OCI-LY7 (cell line): Measurements from ENCODE around the gene MRPL40. TPM values are rescaled to one million over a fixed set of nuclear protein-coding genes. Genes with fewer than 3 reads are reported as not detected.

ENCODE experiments used
- BruUV-seq: library from RNA; stranded (reverse); fragments of 400-500 nt; replicated peaks from 2 replicates; lab custom pipeline; 2021; lab: Mats Ljungman, UMichigan
- CTCF ChIA-PET: fragments of 300-600 bp; sonication (Branson Sonifier 250); formaldehyde crosslinking; loops from one replicate; lab custom pipeline; 2022; ENCODE audit warnings: antibody characterized with exemption; ENCODE audit not compliant: unreplicated experiment; lab: Charles Lee
- POLR2A ChIA-PET: fragments of 300-600 bp; sonication (Branson Sonifier 250); formaldehyde crosslinking; loops from one replicate; lab custom pipeline; 2022; ENCODE audit warnings: antibody characterized with exemption; lab: Charles Lee
- DNase-seq: peaks from one replicate; pipeline ENCODE4 v3.0.0-alpha.2; 2015; ENCODE audit warnings: low spot score
- H2AFZ ChIP-seq: fragments of 200-600 bp; sonication (generic), shearing (Covaris generic); 2 replicates; pipeline ENCODE4 v1.6.1; 2014; ENCODE audit warnings: mild to moderate bottlenecking, antibody characterized with exemption, low read length, moderate library complexity
- H3K27ac ChIP-seq: fragments of 200-600 bp; sonication (generic); 2 replicates; pipeline ENCODE4 v1.5.1; 2014; ENCODE audit warnings: mixed run types, low read depth, mild to moderate bottlenecking, moderate library complexity, low read length, inconsistent platforms; ENCODE audit not compliant: poor library complexity, severe bottlenecking
- H3K36me3 ChIP-seq: fragments of 200-600 bp; sonication (generic); 2 replicates; pipeline ENCODE4 v1.6.1; 2014; ENCODE audit warnings: mild to moderate bottlenecking, antibody characterized with exemption, low read length, moderate library complexity, mixed read lengths; ENCODE audit not compliant: insufficient read depth
- H3K4me1 ChIP-seq: fragments of 200-600 bp; sonication (generic); 2 replicates; pipeline ENCODE4 v1.5.1; 2014; ENCODE audit warnings: mild to moderate bottlenecking, low read length; ENCODE audit not compliant: insufficient read depth, poor library complexity, severe bottlenecking
- H3K4me2 ChIP-seq: fragments of 200-600 bp; sonication (generic); 2 replicates; pipeline ENCODE4 v1.6.1; 2014; ENCODE audit warnings: mild to moderate bottlenecking, low read length
- H3K4me3 ChIP-seq: fragments of 200-600 bp; sonication (generic); 2 replicates; pipeline ENCODE4 v1.5.1; 2014; ENCODE audit warnings: mild to moderate bottlenecking, low read depth, low read length; ENCODE audit not compliant: poor library complexity, severe bottlenecking
- H3K79me2 ChIP-seq: fragments of 200-600 bp; sonication (generic); 2 replicates; pipeline ENCODE4 v1.6.1; 2016; ENCODE audit warnings: low read depth, mild to moderate bottlenecking, low read length, moderate library complexity, mixed read lengths; ENCODE audit not compliant: insufficient read depth
- H3K9me2 ChIP-seq: fragments of 200-600 bp; sonication (generic); 2 replicates; pipeline ENCODE4 v1.6.1; 2016; ENCODE audit warnings: mild to moderate bottlenecking, low read length, mixed read lengths; ENCODE audit not compliant: insufficient read depth
- H3K9me3 ChIP-seq: fragments of 200-600 bp; sonication (generic); 2 replicates; pipeline ENCODE4 v1.6.1; 2014; ENCODE audit warnings: mild to moderate bottlenecking, mixed run types, low read length, mixed read lengths
- H4K20me1 ChIP-seq: fragments of 200-600 bp; sonication (generic); 2 replicates; pipeline ENCODE4 v1.6.1; 2014; ENCODE audit warnings: mild to moderate bottlenecking, antibody characterized with exemption, low read length, moderate library complexity, mixed read lengths; ENCODE audit not compliant: insufficient read depth
- EZH2phosphoT487 ChIP-seq: fragments of 200-600 bp; sonication (generic); IDR thresholded peaks from 2 replicates; pipeline ENCODE4 v1.6.1; 2018; ENCODE audit warnings: low read depth, borderline replicate concordance, mild to moderate bottlenecking, mixed run types, antibody characterized with exemption, low read length, moderate library complexity, mixed read lengths
- intact Hi-C: fragments of 100-400 bp; cut with micrococcal nuclease; formaldehyde crosslinking; loops from one replicate; pipeline ENCODE4 v1.10.0; 2022; ENCODE audit not compliant: unreplicated experiment
- total RNA-seq, 2 experiments: library from RNA; depleted of rRNA in 1 of 2; stranded (reverse); fragments of >200 nt in 1 of 2; shearing (Covaris generic) in 1 of 2; gene quantifications; 2 replicates each; pipeline ENCODE4 v1.2.3, GENCODE V29; 2014 to 2022
- TF ChIP-seq, protein P1 (sequence below): fragments of 200-600 bp; sonication (generic); conservative IDR thresholded peaks from 2 replicates; pipeline ENCODE4 v1.5.1; 2014; ENCODE audit warnings: mild to moderate bottlenecking, antibody characterized with exemption, low read length, moderate library complexity, mixed read lengths

The MRPL40 gene
- total RNA-seq, 2 experiments from 2014 or later: 38.5 to 45.6 TPM

DNA sequence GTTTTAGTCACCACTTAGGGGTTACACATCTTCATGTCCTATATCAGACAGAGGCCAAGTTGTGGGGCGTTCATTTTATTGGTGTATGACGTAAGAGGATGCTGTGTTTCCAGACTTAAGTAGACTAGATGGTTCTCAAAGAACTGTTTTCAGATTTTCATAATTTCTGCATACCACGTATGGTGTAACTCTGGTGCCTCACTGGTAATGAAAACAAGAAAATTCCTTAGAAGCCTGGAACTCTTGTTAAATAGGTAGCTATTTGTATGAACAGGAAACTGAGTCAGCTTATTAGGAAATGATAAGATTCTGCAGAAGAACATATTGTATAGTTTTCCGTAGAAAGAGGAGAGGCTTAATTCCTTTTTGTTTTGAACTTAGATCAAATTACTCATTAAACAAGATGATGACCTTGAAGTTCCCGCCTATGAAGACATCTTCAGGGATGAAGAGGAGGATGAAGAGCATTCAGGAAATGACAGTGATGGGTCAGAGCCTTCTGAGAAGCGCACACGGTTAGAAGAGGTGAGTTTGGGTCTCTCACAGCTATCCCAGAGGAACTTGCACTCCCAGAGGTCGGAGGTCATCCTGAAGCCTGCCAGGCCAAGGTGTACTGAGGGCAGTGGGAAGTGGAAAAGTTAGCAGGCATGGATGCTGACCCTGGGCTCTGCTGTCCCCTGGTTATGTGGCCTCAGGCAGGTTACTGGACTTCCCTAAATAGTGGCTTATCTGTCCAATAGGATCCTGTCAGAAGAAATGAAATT lies 51.3 kb downstream of the MRPL40 start:
- Histone ChIP-seq H3K36me3 (peaks cover 75% of the 10 kb centered on the region), H3K27ac (no peak overlapping the region), H3K4me2 (no peak overlapping the region), H3K9me3 (no peaks in the 10 kb centered on the region), H2AFZ (no peak overlapping the region), H3K79me2 (peaks cover 27% of the 10 kb centered on the region), H3K9me2 (no peaks in the 10 kb centered on the region), H4K20me1 (peaks cover 13% of the 10 kb centered on the region), H3K4me1 (peaks cover 5% of the 10 kb centered on the region), H3K4me3 (no peak overlapping the region)
- CTCF ChIA-PET: no interaction called here
- intact Hi-C loops: loop anchor here (5.0 kb wide), 1 partner anchor 36 kb away; the partner anchor contains the start of gene C22orf39
- no peak for DNase-seq
- TF ChIP-seq, protein P1, sequence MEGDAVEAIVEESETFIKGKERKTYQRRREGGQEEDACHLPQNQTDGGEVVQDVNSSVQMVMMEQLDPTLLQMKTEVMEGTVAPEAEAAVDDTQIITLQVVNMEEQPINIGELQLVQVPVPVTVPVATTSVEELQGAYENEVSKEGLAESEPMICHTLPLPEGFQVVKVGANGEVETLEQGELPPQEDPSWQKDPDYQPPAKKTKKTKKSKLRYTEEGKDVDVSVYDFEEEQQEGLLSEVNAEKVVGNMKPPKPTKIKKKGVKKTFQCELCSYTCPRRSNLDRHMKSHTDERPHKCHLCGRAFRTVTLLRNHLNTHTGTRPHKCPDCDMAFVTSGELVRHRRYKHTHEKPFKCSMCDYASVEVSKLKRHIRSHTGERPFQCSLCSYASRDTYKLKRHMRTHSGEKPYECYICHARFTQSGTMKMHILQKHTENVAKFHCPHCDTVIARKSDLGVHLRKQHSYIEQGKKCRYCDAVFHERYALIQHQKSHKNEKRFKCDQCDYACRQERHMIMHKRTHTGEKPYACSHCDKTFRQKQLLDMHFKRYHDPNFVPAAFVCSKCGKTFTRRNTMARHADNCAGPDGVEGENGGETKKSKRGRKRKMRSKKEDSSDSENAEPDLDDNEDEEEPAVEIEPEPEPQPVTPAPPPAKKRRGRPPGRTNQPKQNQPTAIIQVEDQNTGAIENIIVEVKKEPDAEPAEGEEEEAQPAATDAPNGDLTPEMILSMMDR: no peak
- no peak for TF ChIP-seq EZH2phosphoT487
- no TSS peak for BruUV-seq
- POLR2A ChIA-PET: interaction anchor here (1.0 kb wide), 1 partner anchor 309 kb away, joined by 3 read pairs; no protein-coding TSS in a partner anchor

Other genes with a start within 250 kb of the MRPL40 start
- 0.31 and 0.44 TPM in 2 replicates for gene CLTCL1, start 140.8 kb upstream of the MRPL40 start, total RNA-seq (2014; rRNA removed; shearing (Covaris generic))
- 0.99 and 1.0 TPM in 2 replicates for gene CLTCL1, start 140.8 kb upstream of the MRPL40 start, total RNA-seq (2022)
- 22.4 and 31.2 TPM in 2 replicates for gene HIRA, start 812 bp upstream of the MRPL40 start, total RNA-seq (2014; rRNA removed; shearing (Covaris generic))
- 49.4 and 55.7 TPM in 2 replicates for gene HIRA, start 812 bp upstream of the MRPL40 start, total RNA-seq (2022)
- gene C22orf39, start 15.2 kb downstream of the MRPL40 start, total RNA-seq (2014; rRNA removed; shearing (Covaris generic)): 64.8 and 70.4 TPM in 2 replicates
- 52.1 and 56.3 TPM in 2 replicates for gene C22orf39, start 15.2 kb downstream of the MRPL40 start, total RNA-seq (2022)
- gene UFD1, start 46.6 kb downstream of the MRPL40 start, total RNA-seq (2014; rRNA removed; shearing (Covaris generic)): 52.8 and 70.8 TPM in 2 replicates
- 60.1 and 62.5 TPM in 2 replicates for gene UFD1, start 46.6 kb downstream of the MRPL40 start, total RNA-seq (2022)
- 80.2 and 90.9 TPM in 2 replicates for gene CDC45, start 47.4 kb downstream of the MRPL40 start, total RNA-seq (2014; rRNA removed; shearing (Covaris generic))
- gene CDC45, start 47.4 kb downstream of the MRPL40 start, total RNA-seq (2022): 83.0 and 97.1 TPM in 2 replicates
- not detected in 2 replicates for gene CLDN5, start 91.9 kb downstream of the MRPL40 start, total RNA-seq (2014; rRNA removed; shearing (Covaris generic))
- gene CLDN5, start 91.9 kb downstream of the MRPL40 start, total RNA-seq (2022): not detected in 2 replicates